CD1c-positive myeloid dendritic cell (primary cell): ENCODE results near the gene RNASEH2A.

ENCODE experiments used
- DNase-seq: peaks from one replicate; pipeline ENCODE4 v3.0.0-alpha.2; 2016; ENCODE audit errors: extremely low spot score

The RNASEH2A gene

GRCh38 chr19:12806242-12807081 is at the start of gene RNASEH2A:
Gene RNASEH2A (plus strand): TSS chr19:12806584. CDS start chr19:12806674, 90 bp downstream.
- peak; percentile 94 for DNase-seq

GRCh38 chr19:12757544-12758274 is 48.7 kb upstream of the RNASEH2A start:
- DNase-seq = peak; percentile 85

- no peak for DNase-seq
Measured at GRCh38 chr19:12759686-12760085, 46.7 kb upstream of the RNASEH2A start.

DNA sequence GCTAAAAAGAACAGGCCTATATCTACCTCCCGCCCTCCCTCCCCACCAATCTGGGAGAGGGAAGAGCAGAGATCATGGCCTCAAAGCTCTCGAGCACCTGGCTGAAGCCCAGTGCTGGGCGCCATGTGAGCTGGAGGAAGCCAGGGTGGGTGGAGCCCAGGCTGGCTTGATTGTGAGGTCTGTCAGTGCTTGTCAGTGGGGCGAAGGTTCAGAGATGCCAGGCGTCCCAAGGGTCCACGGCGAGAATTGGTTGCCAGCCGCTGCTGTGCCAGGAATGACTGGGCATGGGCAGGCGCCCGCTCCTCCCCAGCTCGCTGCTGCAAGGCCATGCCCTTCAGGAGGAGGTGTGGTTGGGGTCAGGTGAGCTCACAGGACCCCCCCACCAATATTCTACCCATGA is 43.3 kb upstream of the RNASEH2A start:
- no peak for DNase-seq

DNA sequence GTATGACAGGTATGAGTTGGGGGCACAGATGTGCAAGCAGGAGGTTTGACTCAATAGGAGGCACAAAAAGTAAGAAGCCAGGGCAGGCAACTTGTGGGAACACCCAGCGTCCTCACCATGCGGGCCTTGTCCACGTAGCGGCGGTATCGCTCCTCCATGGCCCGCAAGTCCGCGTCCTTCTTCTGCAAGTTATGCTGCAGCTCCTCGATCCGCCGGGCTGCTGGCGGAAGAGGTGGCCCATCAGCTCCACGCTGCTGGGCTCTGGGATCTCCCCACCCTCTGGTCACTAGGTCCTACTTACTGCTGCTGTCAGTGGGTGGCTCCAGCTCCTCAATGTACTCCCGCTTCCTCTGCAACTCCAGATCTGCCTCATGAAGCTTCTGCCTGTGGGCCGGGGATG is 41.7 kb upstream of the RNASEH2A start:
- no peak for DNase-seq

- peak; percentile 87 for DNase-seq
Measured at GRCh38 chr19:12766051-12766521, 40.3 kb upstream of the RNASEH2A start.

DNA sequence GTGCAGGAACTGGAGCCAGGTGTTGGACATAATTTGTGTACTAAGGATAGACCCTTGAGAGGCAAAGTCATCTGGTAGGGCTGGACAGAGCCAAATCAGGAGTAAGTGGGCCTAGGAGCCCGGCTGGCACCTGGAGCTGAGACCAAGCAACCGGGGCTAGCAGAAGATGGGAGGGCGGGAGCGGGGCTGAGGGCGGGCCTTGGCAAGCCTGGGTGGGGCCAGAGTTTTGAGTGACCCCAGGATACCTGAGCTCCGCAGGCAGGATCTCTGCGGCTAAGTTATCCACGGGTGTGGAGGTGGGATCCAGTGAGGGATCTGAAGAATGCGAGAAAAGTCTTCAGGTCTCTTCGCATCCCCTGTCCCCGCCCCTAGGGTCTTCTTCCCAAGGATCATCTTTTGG is 39.2 kb upstream of the RNASEH2A start:
- DNase-seq = no peak

DNA sequence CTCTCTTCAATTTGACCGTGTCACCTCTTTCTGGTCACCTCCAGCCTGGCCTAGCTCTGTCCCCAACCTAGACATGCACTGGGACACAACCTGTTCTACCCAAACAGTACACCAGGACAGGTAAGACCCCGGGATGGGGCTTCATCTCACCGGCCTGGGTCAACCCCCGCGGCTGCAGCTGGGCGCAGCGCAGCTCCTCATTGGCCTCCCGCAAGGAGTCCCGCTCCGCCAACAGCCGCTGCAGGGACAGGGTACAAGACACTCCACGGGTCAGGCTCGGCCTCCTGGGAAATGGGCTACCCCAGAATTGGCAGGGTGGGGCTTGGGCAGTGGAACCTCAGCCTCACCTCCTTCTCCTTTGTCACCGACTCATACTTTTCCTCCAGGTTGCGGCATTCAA is 38.7 kb upstream of the RNASEH2A start:
- DNase-seq = no peak

- peak; percentile 42 for DNase-seq
Measured at GRCh38 chr19:12769689-12770088, 36.7 kb upstream of the RNASEH2A start.

DNA sequence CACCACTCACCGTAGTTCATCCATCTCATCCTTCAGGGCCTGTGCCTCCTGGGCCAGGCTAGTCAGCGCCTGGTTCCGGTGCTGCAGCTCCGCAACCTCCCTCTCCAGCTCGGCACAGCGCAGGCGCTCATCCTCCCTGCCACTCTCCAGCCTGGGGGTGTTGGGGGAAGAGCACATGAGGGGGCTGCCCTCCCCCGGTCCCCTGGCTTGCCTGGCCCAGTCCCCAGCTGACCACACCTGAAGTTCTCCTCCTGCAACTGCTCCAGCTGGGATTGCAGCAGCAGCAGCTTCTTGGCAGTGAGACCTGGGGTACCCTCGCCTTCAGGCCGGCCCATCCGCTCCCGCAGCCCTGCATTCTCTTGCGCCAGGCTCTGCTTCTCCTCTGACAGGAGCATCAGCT is 35.5 kb upstream of the RNASEH2A start:
- no peak for DNase-seq

DNA sequence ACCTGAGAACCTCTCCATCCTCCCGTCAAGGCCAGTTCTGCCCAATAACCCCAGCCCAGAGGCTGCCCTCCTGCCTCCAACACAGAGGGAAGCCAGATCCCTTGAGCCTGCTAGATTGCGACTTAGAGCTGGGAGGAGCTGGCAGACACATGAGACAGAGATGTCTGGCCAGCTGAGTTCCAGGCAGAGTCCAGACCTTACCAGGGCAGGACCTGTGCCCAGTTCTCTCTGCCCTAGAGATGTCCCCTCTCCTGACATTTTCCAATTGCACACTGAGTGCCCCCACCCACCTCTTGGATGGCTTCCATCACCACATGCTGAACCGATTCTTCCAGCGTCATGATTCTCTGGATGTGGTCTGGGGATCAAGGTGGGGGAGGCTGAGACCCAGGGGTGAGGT is 34.1 kb upstream of the RNASEH2A start:
- no peak for DNase-seq

DNA sequence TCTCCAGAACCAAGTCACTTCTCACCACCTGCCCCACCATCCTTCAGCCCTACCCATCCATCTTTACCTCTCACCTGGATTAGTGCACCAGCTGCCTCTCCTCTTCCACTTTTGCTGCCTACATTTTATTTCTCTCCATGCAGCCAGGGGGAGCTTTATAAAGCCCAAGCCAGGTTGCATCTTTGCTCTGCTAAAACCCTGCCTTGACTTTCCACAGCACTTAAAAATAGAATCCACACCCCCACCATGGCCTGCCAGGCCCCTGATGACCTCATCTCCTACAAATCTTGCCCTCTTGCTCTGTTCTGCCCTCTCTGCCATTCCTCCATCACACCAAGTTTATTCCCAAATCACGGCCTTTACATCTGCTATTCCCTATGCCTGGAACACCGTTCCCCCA is 32.8 kb upstream of the RNASEH2A start:
- no peak for DNase-seq

GRCh38 chr19:12774588-12775555 is 31.5 kb upstream of the RNASEH2A start, which contains the start of gene HOOK2:
Gene HOOK2 (minus strand): TSS chr19:12775552. CDS start chr19:12775449, 103 bp downstream.
- DNase-seq = no peak

- peak; percentile 90 for DNase-seq
Measured at GRCh38 chr19:12777217-12778016, 29.0 kb upstream of the RNASEH2A start.

DNA sequence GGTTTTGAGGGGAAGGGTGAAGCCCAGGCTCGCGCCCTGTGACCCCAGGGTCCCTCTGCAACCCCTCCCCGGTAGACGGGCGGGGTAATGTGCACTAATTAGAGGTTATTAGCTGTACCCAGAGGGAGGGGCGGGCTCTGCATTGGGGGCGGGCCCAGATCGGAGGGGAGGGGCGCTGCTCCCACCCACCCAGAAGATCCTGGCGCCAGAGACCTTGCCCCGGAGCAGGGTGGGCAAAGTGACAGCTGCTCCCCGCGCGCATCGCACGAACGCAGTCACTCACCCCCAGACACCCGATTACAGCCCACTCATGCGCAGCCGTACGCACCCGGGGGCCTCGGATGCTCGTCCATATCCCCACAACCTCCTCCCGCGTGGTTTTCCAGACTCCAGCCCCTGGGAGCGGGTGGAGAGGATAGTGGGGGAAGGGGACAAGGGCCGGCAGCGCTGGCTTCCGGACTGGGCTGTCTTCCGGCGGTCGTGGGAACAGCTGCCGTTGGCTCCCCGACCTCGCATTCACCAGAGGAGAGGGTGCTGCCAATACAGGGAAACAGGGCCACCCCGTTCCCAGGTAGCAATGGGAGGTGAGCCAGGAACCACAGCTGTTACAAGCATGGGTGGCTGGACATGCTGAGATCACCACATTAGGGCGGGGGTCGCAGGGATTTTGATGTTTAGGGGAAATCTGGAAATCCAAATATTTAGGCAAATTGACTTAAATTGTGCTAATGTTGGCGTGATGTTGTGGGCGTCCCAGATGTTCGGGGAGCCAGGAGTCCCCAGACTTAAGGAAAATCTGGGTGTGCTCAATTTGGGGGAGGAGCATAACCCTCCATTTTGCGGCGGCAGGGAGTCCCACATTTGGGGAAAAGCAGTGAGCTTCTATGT is 28.1 kb upstream of the RNASEH2A start:
- peak; percentile 53 for DNase-seq

DNA sequence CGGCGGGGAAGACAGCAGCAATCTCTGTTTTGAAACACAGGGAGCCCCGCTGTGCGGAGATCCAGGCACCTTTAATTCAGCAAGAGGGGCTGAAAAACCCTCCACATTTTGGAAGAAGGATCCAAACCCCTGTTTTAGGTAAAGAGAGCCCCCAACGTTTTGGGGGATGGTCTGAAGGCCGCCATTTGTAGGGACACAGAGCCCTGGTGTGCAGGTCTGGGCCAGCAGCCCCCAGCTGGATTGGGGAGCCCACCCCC is 27.6 kb upstream of the RNASEH2A start:
- DNase-seq = no peak

DNA sequence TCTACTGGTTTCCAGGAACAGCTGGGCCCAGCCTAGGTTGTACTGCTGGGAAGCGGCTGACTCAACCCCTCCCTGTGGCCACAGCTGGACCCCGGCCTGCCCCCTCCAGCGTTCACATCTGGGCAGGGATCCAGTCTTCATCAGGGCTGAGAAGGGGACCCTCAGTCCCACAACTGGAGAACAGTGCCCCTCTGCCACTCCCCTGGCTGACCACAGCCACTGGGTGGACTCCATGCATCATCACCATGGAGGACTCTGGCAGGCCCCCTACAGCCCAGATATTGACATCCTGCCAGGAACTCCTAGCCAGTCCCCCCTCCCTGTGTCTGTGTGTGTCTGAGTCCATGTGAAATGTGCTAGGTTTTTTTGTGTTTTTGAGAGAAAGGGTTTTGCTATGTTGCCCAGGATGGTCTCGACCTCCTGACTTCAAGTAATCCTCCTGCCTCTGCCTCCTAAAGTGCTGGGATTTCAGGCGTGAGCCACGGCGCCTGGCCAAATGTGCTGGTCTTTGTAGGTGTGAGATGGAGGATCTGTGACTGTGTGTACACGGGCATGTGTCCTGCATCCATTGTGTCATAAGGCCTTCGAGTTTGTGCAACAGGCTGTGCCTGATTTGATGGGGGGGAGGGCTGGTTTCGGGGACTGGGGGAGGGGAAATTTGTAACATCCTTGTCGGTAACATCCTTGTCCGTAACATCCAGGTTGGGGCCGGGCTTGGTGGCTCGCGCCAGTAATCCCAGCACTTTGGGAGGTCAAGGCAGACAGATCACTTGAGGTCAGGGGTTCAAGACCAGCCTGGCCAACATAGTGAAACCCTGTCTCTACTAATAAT is 27.0 kb upstream of the RNASEH2A start:
- DNase-seq = peak; percentile 33

DNA sequence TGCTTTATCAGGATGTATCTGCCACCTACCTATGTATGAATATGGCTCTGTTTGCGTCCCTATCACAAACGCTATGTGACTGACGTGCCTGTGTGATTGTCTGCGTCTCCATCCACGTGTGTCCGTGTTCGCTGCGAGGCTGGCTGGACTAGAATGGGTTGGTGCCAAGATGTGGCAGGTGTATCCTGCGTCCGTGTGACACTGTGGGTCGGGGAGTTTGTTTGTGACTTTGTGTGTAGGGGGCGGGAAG is 24.3 kb upstream of the RNASEH2A start:
- no peak for DNase-seq
